Endodermal cell (in vitro differentiated cells): ENCODE measurements around the gene KATNB1. TPM values are rescaled to one million over a fixed set of nuclear protein-coding genes. Genes with fewer than 3 reads are reported as not detected.
A peak's percentile ranks its signal among the peaks of the same experiment; 100 is the strongest.

Experiments used
- DNase-seq: peaks from one replicate; pipeline ENCODE4 v3.0.0-alpha.2; 2017
- H3K27ac ChIP-seq: 2 replicates; pipeline ENCODE4 v1.5.1; 2013; ENCODE audit warnings: mild to moderate bottlenecking, low read depth, low read length, moderate library complexity
- H3K27me3 ChIP-seq: 2 replicates; pipeline ENCODE4 v1.6.1; 2013; ENCODE audit warnings: mild to moderate bottlenecking, low read length, moderate library complexity; ENCODE audit not compliant: insufficient read depth, control insufficient read depth, poor library complexity, severe bottlenecking
- H3K36me3 ChIP-seq: 2 replicates; pipeline ENCODE4 v1.7.0; 2013; ENCODE audit warnings: mild to moderate bottlenecking, low read length, moderate library complexity; ENCODE audit not compliant: control insufficient read depth, insufficient read depth
- H3K4me1 ChIP-seq: one replicate; pipeline ENCODE4 v1.7.0; 2013; ENCODE audit warnings: low read length; ENCODE audit not compliant: control insufficient read depth, insufficient read depth
- H3K4me3 ChIP-seq: 2 replicates; pipeline ENCODE4 v1.5.1; 2013; ENCODE audit warnings: mild to moderate bottlenecking, low read length, moderate library complexity
- H3K9ac ChIP-seq: 2 replicates; pipeline ENCODE4 v1.6.1; 2013; ENCODE audit warnings: mild to moderate bottlenecking, low read length, moderate library complexity; ENCODE audit not compliant: poor library complexity, severe bottlenecking; ENCODE audit errors: extremely low read depth
- H3K9me3 ChIP-seq: 2 replicates; pipeline ENCODE4 v1.6.1; 2013; ENCODE audit warnings: mild to moderate bottlenecking, low read length, moderate library complexity; ENCODE audit not compliant: control insufficient read depth
- H3K27ac Mint-ChIP-seq: 2 replicates; pipeline ENCODE4 v1.8.0; 2020; ENCODE audit warnings: mixed read lengths
- H3K27me3 Mint-ChIP-seq: 2 replicates; pipeline ENCODE4 v1.8.0; 2021; ENCODE audit warnings: mild to moderate bottlenecking, mixed read lengths; ENCODE audit not compliant: insufficient read depth
- H3K36me3 Mint-ChIP-seq: 2 replicates; pipeline ENCODE4 v1.8.0; 2020; ENCODE audit warnings: low read depth, mixed read lengths
- H3K4me1 Mint-ChIP-seq: 2 replicates; pipeline ENCODE4 v1.8.0; 2020; ENCODE audit warnings: mixed read lengths
- H3K4me3 Mint-ChIP-seq: 2 replicates; pipeline ENCODE4 v1.8.0; 2020; ENCODE audit warnings: mild to moderate bottlenecking, moderate library complexity, mixed read lengths
- H3K9me3 Mint-ChIP-seq: 2 replicates; pipeline ENCODE4 v1.8.0; 2020; ENCODE audit warnings: mild to moderate bottlenecking, mixed read lengths
- CTCF ChIP-seq: fragments of 200-600 bp; sonication (generic); conservative IDR thresholded peaks from 2 replicates; pipeline ENCODE4 v1.5.0; 2021; ENCODE audit warnings: antibody characterized with exemption, mild to moderate bottlenecking
- WGBS, 2 experiments: methylation state at CpG; one replicate each; pipeline versions ENCODE4 v1.1.5 to v1.1.7; 2013; ENCODE audit warnings: missing lambda C conversion rate in 2 of 2, mixed read lengths in 1 of 2; ENCODE audit not compliant: insufficient coverage in 1 of 2, insufficient read length in 1 of 2; 5-methylcytosine and 5-hydroxymethylcytosine counted together
- total RNA-seq, 2 donors: library from RNA; stranded (reverse); fragmentation: NEBNext Ultra II Directional in 1 of 2; extraction: Animal tissue kit (Norgen Biotek cat#: 25700) in 1 of 2; gene quantifications; 2 replicates in 1 of 2; 3 replicates in 1 of 2; pipeline ENCODE4 v1.2.1, GENCODE V29; 2021

Gene KATNB1
- total RNA-seq, 2 donors from 2014 or later, result 26.1 to 32.4 TPM

- H3K27me3 ChIP-seq, result no peaks in the 10 kb centered on the region
- H3K9ac ChIP-seq, result no peak overlapping the region
- H3K9me3 ChIP-seq, result no peaks in the 10 kb centered on the region
- no peak for DNase-seq
- WGBS, 2 experiments, result 81% methylated on average over 2 to 8 of the region's 8 CpGs
- peaks cover 2% of the 10 kb centered on the region for H3K4me1 Mint-ChIP-seq
- H3K36me3 ChIP-seq, result peaks cover 52% of the 10 kb centered on the region
- H3K4me3 Mint-ChIP-seq, result no peak overlapping the region
- no peaks in the 10 kb centered on the region for H3K4me1 ChIP-seq
- no peaks in the 10 kb centered on the region for H3K9me3 Mint-ChIP-seq
- H3K27ac ChIP-seq, result no peak overlapping the region
- H3K27me3 Mint-ChIP-seq, result no peaks in the 10 kb centered on the region
- no peak overlapping the region for H3K4me3 ChIP-seq
- no peak for TF ChIP-seq CTCF
- H3K27ac Mint-ChIP-seq, result no peak overlapping the region
- peaks cover 34% of the 10 kb centered on the region for H3K36me3 Mint-ChIP-seq
Measured at GRCh38 chr16:57787519-57787905, 51.9 kb downstream of the KATNB1 start.

GRCh38 chr16:57788252-57788841, 52.8 kb downstream of the KATNB1 start:
- H3K9me3 ChIP-seq, result no peaks in the 10 kb centered on the region
- H3K27me3 ChIP-seq, result no peaks in the 10 kb centered on the region
- peaks cover 54% of the 10 kb centered on the region for H3K36me3 ChIP-seq
- no peak for TF ChIP-seq CTCF
- no peak for DNase-seq
- no peak overlapping the region for H3K4me3 ChIP-seq
- H3K4me1 Mint-ChIP-seq, result peaks cover 2% of the 10 kb centered on the region
- peaks cover 29% of the 10 kb centered on the region for H3K36me3 Mint-ChIP-seq
- no peak overlapping the region for H3K4me3 Mint-ChIP-seq
- no peak overlapping the region for H3K9ac ChIP-seq
- no peaks in the 10 kb centered on the region for H3K4me1 ChIP-seq
- no peaks in the 10 kb centered on the region for H3K9me3 Mint-ChIP-seq
- WGBS, 2 experiments, result 93 to 98% methylated on average over 8 to 17 of the region's 17 CpGs
- no peaks in the 10 kb centered on the region for H3K27me3 Mint-ChIP-seq
- H3K27ac Mint-ChIP-seq, result peak overlapping the region; percentile 48
- H3K27ac ChIP-seq, result no peak overlapping the region

GRCh38 chr16:57788951-57789350, 53.4 kb downstream of the KATNB1 start:
- H3K9me3 Mint-ChIP-seq, result no peaks in the 10 kb centered on the region
- 91 to 97% methylated on average over 8 to 12 of the region's 12 CpGs for WGBS, 2 experiments
- TF ChIP-seq CTCF, result no peak

More at GRCh38 chr16:57788951-57789350, 53.4 kb downstream of the KATNB1 start:
- no peak overlapping the region for H3K4me3 Mint-ChIP-seq
- H3K36me3 ChIP-seq, result peaks cover 56% of the 10 kb centered on the region
- H3K4me1 ChIP-seq, result no peaks in the 10 kb centered on the region
- H3K27me3 Mint-ChIP-seq, result no peaks in the 10 kb centered on the region
- H3K4me3 ChIP-seq, result no peak overlapping the region
- peaks cover 2% of the 10 kb centered on the region for H3K4me1 Mint-ChIP-seq
- H3K27ac ChIP-seq, result no peak overlapping the region
- no peak overlapping the region for H3K9ac ChIP-seq
- H3K36me3 Mint-ChIP-seq, result peaks cover 27% of the 10 kb centered on the region
- no peaks in the 10 kb centered on the region for H3K9me3 ChIP-seq
- DNase-seq, result no peak
- no peaks in the 10 kb centered on the region for H3K27me3 ChIP-seq
- H3K27ac Mint-ChIP-seq, result peak overlapping the region; percentile 48
